Heart right ventricle (tissue), 16 donors: ENCODE measurements around the gene AGBL1. TPM values are rescaled to one million over a fixed set of nuclear protein-coding genes. Genes with fewer than 3 reads are reported as not detected.

Source experiments
- ATAC-seq, 8 donors: fragments of 200-7000 bp; cut with Tn5 transposase; one replicate each; pipeline ENCODE4 v1.9.1; 2020; ENCODE audit warnings: mild to moderate bottlenecking in 8 of 8, moderate library complexity in 8 of 8, moderate number of reproducible peaks in 1 of 8
- DNase-seq, 2 donors: peaks; one replicate each; pipeline ENCODE4 v3.0.0-alpha.2; 2020
- H3K27ac ChIP-seq, 10 donors: fragments of 200-600 bp; sonication (generic) in 2 of 10; one replicate each; pipeline versions ENCODE4 v1.5.0 to v1.8.0; 2020 to 2022; ENCODE audit warnings: mild to moderate bottlenecking in 3 of 10
- H3K27me3 ChIP-seq, 7 donors: fragments of 200-600 bp; one replicate each; pipeline ENCODE4 v1.8.0; 2021 to 2022; ENCODE audit warnings: mild to moderate bottlenecking in 2 of 7
- H3K36me3 ChIP-seq, 9 donors: fragments of 200-600 bp; sonication (generic) in 1 of 9; one replicate each; pipeline versions ENCODE4 v1.5.0 to v1.8.0; 2020 to 2022; ENCODE audit warnings: mild to moderate bottlenecking in 2 of 9
- H3K4me1 ChIP-seq, 9 donors: fragments of 200-600 bp; sonication (generic) in 1 of 9; one replicate each; pipeline versions ENCODE4 v1.5.0 to v1.8.0; 2020 to 2022; ENCODE audit warnings: mild to moderate bottlenecking in 4 of 9
- H3K4me3 ChIP-seq, 10 donors: fragments of 200-600 bp; sonication (generic) in 2 of 10; one replicate each; pipeline versions ENCODE4 v1.5.0 to v1.8.0; 2020 to 2022; ENCODE audit warnings: mild to moderate bottlenecking in 7 of 10, moderate library complexity in 2 of 10
- H3K9me3 ChIP-seq, 11 donors: fragments of 200-600 bp in 10 of 11; sonication (generic) in 2 of 11; one replicate each; pipeline versions ENCODE4 v1.5.0 to v1.8.0; 2013 to 2022; ENCODE audit warnings: mild to moderate bottlenecking in 2 of 11, control low read depth in 1 of 11, moderate library complexity in 1 of 11
- WGBS, 2 donors: extraction: QIAGEN DNeasy Blood & Tissue Kit; methylation state at CpG; one replicate each; pipeline ENCODE4 v1.1.7; 2013; ENCODE audit warnings: inconsistent platforms in 1 of 2; 5-methylcytosine and 5-hydroxymethylcytosine counted together
- intact Hi-C, 10 donors: fragments of 100-400 bp; cut with DNase I; formaldehyde crosslinking; loops; one replicate each; pipeline versions ENCODE4 v1.11.1 to v1.14.2; 2022
- polyA plus RNA-seq, 2 donors: library from polyadenylated mRNA; stranded (reverse); fragments of 200-250 nt; gene quantifications; one replicate each; pipeline ENCODE4 v1.2.3, GENCODE V29; 2013
- total RNA-seq, 10 donors: library from RNA; stranded (reverse); fragmentation: NEBNext Ultra II Directional in 3 of 10; extraction: Animal tissue kit (Norgen Biotek cat#: 25700) in 3 of 10; gene quantifications; one replicate each; pipeline versions ENCODE4 v1.2.1 to v1.2.4, GENCODE V29; 2021 to 2023
- TF ChIP-seq, protein P1 (sequence below), 9 donors: fragments of 200-600 bp; sonication (generic) in 2 of 9; IDR thresholded peaks; one replicate each; pipeline versions ENCODE4 v1.5.0 to v1.8.0; 2021 to 2022; ENCODE audit warnings: antibody characterized with exemption in 9 of 9, mild to moderate bottlenecking in 5 of 9, moderate library complexity in 1 of 9
- donor health status: Arrhythmogenic right ventricular cardiomyopathy.
- donor health status: ischemic (EF 13 %, LVEDD 7.1; RV severe dilation, severe dysfunction).
- donor health status: healthy with polysubstance abuse.
- donor health status: DM: no; HTN: yes; CAD: no.
- donor health status: DM: no; HTN: no; CAD: no.
- donor health status: ischemic (EF 25% LVEDD 6.9; RV normal size, moderate dysfunction).
- donor health status: ischemic (EF 25% LVEDD 5.7; RV mildly dilated, moderate dysfunction).
- donor health status: healthy.
- donor health status: DM: yes; HTN: yes; CAD: no.
- donor health status: Ischemic cardiomyopathy.
- donor health status: ischemic (EF 35%, LVEDD 5.7; RV mildly dilated, moderate dysfunction).
- donor health status: nonischemic (EF 11% LVEDD 7.7; RV severe dilation, severe dysfunction).
- donor health status: DM: yes; HTN: yes; CAD: no.
- donor health status: PGD.
- donor health status: ischemic (EF 29% LVEDD 5.4; RV normal size, mild dysfunction).
- donor health status: nonischemic (EF 23%, LVEDD 6.1; RV moderate dilation, normal function).

AGBL1 gene
- total and polyA plus RNA-seq, 12 donors: 0.02 to 0.13 (median 0.09) TPM; not detected in 7

DNA sequence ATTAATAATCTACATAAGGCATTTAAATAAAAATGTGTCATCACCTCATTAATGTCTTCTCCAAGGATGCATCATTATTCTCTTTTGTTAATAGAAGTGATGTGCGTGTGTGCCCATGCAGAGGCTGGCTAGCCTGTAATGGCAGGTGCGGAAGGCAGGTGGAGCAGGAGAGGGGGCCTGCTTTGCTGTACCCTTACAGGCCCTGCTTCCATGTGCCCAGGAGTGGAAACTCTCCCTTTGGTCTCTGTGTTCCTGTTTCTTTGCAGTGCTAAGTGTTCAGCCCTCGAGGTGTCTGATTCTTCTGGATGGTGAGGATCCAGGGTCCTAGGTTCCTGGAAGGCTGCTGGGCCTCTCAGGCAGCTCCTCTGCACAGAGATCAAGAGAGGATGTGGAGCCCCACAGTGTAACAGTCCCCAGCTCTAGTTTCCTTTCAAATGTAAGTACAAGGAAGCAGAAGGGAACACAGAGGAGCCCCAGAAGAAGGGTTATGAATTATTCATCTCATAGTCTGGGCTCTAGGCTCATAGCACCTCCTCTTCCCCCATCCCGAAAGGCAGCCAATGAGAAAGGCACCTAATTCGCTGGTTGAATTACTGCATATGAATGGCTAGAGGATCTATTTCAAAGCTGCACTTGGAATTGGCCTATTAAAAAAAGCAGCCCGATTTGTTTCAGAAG lies 39.2 kb upstream of the AGBL1 start:
- Histone ChIP-seq H3K36me3 (no peaks in the 10 kb centered on the region), H3K9me3 (no peaks in the 10 kb centered on the region), H3K4me3 (no peak overlapping the region), H3K27me3 (peaks cover 0 to 46% (median 14%) of the 10 kb centered on the region in 7 donors), H3K27ac (no peak overlapping the region), H3K4me1 (no peaks in the 10 kb centered on the region)
- TF ChIP-seq, protein P1, sequence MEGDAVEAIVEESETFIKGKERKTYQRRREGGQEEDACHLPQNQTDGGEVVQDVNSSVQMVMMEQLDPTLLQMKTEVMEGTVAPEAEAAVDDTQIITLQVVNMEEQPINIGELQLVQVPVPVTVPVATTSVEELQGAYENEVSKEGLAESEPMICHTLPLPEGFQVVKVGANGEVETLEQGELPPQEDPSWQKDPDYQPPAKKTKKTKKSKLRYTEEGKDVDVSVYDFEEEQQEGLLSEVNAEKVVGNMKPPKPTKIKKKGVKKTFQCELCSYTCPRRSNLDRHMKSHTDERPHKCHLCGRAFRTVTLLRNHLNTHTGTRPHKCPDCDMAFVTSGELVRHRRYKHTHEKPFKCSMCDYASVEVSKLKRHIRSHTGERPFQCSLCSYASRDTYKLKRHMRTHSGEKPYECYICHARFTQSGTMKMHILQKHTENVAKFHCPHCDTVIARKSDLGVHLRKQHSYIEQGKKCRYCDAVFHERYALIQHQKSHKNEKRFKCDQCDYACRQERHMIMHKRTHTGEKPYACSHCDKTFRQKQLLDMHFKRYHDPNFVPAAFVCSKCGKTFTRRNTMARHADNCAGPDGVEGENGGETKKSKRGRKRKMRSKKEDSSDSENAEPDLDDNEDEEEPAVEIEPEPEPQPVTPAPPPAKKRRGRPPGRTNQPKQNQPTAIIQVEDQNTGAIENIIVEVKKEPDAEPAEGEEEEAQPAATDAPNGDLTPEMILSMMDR (IDR thresholded peaks at IDR 0.05): no peak
- DNase-seq (no peak), ATAC-seq (no peak)
- 69 to 70% methylated on average over 6 of the region's 6 CpGs for WGBS, 2 donors
- intact Hi-C loops: no loop called here

DNA sequence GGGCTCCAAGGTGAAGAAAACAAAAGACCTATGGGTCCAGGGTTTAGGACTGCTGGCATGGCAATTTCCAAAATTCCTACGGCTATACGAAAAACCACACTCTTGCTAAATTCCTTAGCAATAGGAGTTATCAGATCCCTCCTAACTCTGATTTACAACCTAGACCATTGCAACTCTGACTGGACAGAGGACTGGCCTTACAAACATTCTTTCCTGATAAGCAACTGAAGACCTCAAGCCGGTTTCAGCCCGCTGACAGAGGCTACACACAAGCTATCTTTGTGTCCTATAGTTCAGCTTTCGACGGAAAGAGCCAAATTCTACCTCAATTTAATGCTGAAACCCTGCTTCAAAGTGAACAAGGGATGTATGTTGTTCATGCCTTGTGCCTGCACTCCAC lies 38.3 kb upstream of the AGBL1 start:
- DNase-seq: no peak
- 30 to 32% methylated on average over 6 of the region's 6 CpGs for WGBS, 2 donors
- no peaks in the 10 kb centered on the region for H3K9me3 ChIP-seq

DNA sequence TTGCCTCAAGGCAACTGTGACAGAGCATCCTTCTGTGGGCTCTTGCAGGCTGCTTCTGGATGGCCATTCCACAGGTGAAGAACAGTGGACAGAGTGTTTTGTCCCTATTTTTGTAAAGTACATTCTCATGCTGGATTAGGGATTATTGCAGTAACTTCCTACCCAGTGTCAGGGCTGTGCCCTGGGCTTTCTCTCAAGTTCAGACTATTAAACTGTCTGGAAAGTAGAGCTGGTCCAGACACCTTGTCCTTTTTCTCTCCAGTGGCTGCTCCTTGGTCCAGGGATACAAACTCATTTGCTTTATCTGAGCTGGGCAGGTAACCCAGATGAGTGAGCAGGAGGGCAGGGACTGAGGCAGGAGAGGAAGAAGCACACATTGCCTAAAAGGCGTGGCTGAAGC lies 37.4 kb upstream of the AGBL1 start:
- WGBS, 2 donors: 92 to 97% methylated on average over 1 of the region's 1 CpG
- no peaks in the 10 kb centered on the region for H3K36me3 ChIP-seq
- H3K4me1 ChIP-seq: no peaks in the 10 kb centered on the region
- no peak overlapping the region for H3K27ac ChIP-seq
- no peak for DNase-seq
- H3K4me3 ChIP-seq: no peak overlapping the region
- no peak for ATAC-seq
- H3K9me3 ChIP-seq: no peaks in the 10 kb centered on the region
- TF ChIP-seq, protein P1 (IDR thresholded peaks at IDR 0.05): no peak
- intact Hi-C loops: no loop called here
- H3K27me3 ChIP-seq: peaks cover 0 to 52% (median 14%) of the 10 kb centered on the region in 7 donors

More for the DNA sequence above, 38.3 kb upstream of the AGBL1 start:
- TF ChIP-seq, protein P1 (IDR thresholded peaks at IDR 0.05): no peak
- H3K4me3 ChIP-seq: no peak overlapping the region
- no peaks in the 10 kb centered on the region for H3K4me1 ChIP-seq
- peaks cover 0 to 52% (median 14%) of the 10 kb centered on the region in 7 donors for H3K27me3 ChIP-seq
- H3K36me3 ChIP-seq: no peaks in the 10 kb centered on the region
- no peak for ATAC-seq
- intact Hi-C loops: no loop called here
- H3K27ac ChIP-seq: no peak overlapping the region

DNA sequence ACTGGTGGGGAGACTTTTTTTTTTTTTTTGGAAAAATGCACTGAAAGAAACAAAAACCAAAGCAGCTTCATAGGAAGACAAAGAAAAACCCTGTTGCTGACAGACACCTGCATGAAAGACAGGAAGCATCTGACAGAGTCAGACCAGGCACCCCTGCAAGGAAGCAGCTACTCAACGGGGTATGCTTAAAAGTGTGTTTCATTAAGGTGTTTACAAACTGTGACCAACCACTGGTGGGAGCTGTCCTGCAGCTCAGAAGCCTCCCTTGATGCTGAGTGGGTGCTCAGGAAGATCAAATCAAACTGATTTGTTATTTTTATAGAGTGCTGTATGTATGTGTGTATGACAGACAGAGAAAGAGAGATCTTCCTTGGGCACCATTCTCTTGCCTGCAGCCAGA lies 34.7 kb upstream of the AGBL1 start:
- intact Hi-C loops: no loop called here
- DNase-seq (no peak), ATAC-seq (no peak)
- peaks cover 0 to 46% (median 14%) of the 10 kb centered on the region in 7 donors for H3K27me3 ChIP-seq
- H3K36me3 ChIP-seq: no peaks in the 10 kb centered on the region
- no peaks in the 10 kb centered on the region for H3K4me1 ChIP-seq
- H3K27ac ChIP-seq: no peak overlapping the region
- no peak overlapping the region for H3K4me3 ChIP-seq
- TF ChIP-seq, protein P1 (IDR thresholded peaks at IDR 0.05): no peak
- WGBS, 2 donors: 4 to 5% methylated on average over 1 of the region's 1 CpG
- H3K9me3 ChIP-seq: no peaks in the 10 kb centered on the region
